ENCODE data around the gene NAP1L4.

DNA sequence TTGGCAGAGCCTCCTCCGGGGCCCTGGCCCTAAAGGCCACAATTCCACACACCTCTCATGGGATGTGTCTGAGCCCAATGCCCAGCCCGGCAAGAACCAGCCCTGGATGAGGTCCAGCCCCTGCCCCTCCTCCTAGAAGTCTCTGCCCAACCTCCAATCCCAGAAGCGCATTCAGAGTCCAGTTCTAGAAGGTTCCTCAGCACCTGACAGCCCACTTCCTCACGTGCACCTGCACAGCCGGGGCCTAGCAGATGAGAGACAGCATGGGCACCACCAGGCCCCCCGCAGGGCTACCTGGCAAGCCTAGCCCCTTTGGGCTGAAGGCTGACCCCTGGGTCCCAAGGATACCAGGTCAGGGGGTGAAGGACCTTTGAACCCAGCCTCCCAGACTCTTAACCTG lies 95.1 kb downstream of the NAP1L4 start:
- TF ChIP-seq, protein P1, sequence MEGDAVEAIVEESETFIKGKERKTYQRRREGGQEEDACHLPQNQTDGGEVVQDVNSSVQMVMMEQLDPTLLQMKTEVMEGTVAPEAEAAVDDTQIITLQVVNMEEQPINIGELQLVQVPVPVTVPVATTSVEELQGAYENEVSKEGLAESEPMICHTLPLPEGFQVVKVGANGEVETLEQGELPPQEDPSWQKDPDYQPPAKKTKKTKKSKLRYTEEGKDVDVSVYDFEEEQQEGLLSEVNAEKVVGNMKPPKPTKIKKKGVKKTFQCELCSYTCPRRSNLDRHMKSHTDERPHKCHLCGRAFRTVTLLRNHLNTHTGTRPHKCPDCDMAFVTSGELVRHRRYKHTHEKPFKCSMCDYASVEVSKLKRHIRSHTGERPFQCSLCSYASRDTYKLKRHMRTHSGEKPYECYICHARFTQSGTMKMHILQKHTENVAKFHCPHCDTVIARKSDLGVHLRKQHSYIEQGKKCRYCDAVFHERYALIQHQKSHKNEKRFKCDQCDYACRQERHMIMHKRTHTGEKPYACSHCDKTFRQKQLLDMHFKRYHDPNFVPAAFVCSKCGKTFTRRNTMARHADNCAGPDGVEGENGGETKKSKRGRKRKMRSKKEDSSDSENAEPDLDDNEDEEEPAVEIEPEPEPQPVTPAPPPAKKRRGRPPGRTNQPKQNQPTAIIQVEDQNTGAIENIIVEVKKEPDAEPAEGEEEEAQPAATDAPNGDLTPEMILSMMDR (IDR thresholded peaks at IDR 0.05; ENCODE audit: low read length): no peak
- no peak for TF ChIP-seq EZH2phosphoT487 (IDR thresholded peaks at IDR 0.05; ENCODE audit: low read length)
